MCF 10A (cell line): ENCODE measurements around the gene OR52I1. TPM values are rescaled to one million over a fixed set of nuclear protein-coding genes. Genes with fewer than 3 reads are reported as not detected.

ENCODE experiments used
- Bru-seq: library from RNA; stranded (reverse); fragments of 400-500 nt; gene quantifications from one replicate; lab custom pipeline; 2021; lab: Mats Ljungman, UMichigan
- BruChase-seq, 2 experiments: library from RNA; stranded (reverse); fragments of 400-500 nt; gene quantifications; one replicate each; lab custom pipeline; 2021; lab: Mats Ljungman, UMichigan
- BruUV-seq: library from RNA; stranded (reverse); fragments of 400-500 nt; replicated peaks from 2 replicates; lab custom pipeline; 2021; lab: Mats Ljungman, UMichigan
- CTCF ChIA-PET: fragments of 300-600 bp; sonication (Branson Sonifier 250); formaldehyde crosslinking; extraction: SDS; loops from one replicate; lab custom pipeline; 2021; ENCODE audit warnings: antibody characterized with exemption, inconsistent platforms; lab: Yijun Ruan, JAX
- POLR2A ChIA-PET: fragments of 300-600, 350-650 bp; sonication (Branson Sonifier 250); formaldehyde crosslinking; extraction: SDS; loops from one replicate; lab custom pipeline; 2020; ENCODE audit warnings: antibody characterized with exemption, inconsistent platforms; lab: Yijun Ruan, JAX
- DNase-seq: peaks from one replicate; pipeline ENCODE4 v3.0.0-alpha.2; 2018; ENCODE audit not compliant: unreplicated experiment
- H3K27ac Mint-ChIP-seq: one replicate; pipeline ENCODE4 v1.8.0; 2022; ENCODE audit warnings: mild to moderate bottlenecking, low read depth, mixed read lengths; ENCODE audit not compliant: unreplicated experiment
- H3K27me3 Mint-ChIP-seq: one replicate; pipeline ENCODE4 v1.8.0; 2022; ENCODE audit warnings: mixed read lengths; ENCODE audit not compliant: insufficient read depth, unreplicated experiment
- H3K36me3 Mint-ChIP-seq: one replicate; pipeline ENCODE4 v1.8.0; 2022; ENCODE audit warnings: mild to moderate bottlenecking, moderate library complexity, mixed read lengths; ENCODE audit not compliant: insufficient read depth, unreplicated experiment
- H3K4me1 Mint-ChIP-seq: one replicate; pipeline ENCODE4 v1.8.0; 2022; ENCODE audit warnings: mixed read lengths; ENCODE audit not compliant: insufficient read depth, unreplicated experiment
- H3K4me3 Mint-ChIP-seq: one replicate; pipeline ENCODE4 v1.8.0; 2022; ENCODE audit warnings: mild to moderate bottlenecking, moderate library complexity, mixed read lengths; ENCODE audit not compliant: unreplicated experiment
- H3K9me3 Mint-ChIP-seq: one replicate; pipeline ENCODE4 v1.8.0; 2022; ENCODE audit warnings: mixed read lengths; ENCODE audit not compliant: unreplicated experiment
- intact Hi-C: fragments of 100-400 bp; cut with micrococcal nuclease; formaldehyde crosslinking; loops from 2 replicates; pipeline ENCODE4 v1.14.1; 2022
- long read RNA-seq: library from polyadenylated mRNA; stranded (forward); transcript quantifications from one replicate; pipeline ENCODE4 v2.0.0, GENCODE V29; 2022
- total RNA-seq: library from RNA; stranded (reverse); gene quantifications from 2 replicates; pipeline ENCODE4 v1.2.3, GENCODE V29; 2022
- TF ChIP-seq, protein P1 (sequence below): fragments of 200-600 bp; IDR thresholded peaks from one replicate; pipeline ENCODE4 v1.8.0; 2022; ENCODE audit warnings: antibody characterized with exemption, mild to moderate bottlenecking; ENCODE audit not compliant: unreplicated experiment

The OR52I1 gene
- total RNA-seq: not detected in 2 replicates
- Bru-seq, nascent RNA: not detected
- BruChase-seq, experiment 1, labeled RNA remaining after a 6-hour chase: not detected
- BruChase-seq, experiment 2, labeled RNA remaining after a 2-hour chase: not detected
- long read RNA-seq: 0 reads

GRCh38 chr11:4593739-4594138 is at the start of gene OR52I1:
OR52I1 (plus strand) TSS chr11:4594039; CDS start chr11:4594039, 0 bp downstream.
- Mint-ChIP-seq H3K36me3 (peaks cover 7% of the 10 kb centered on the region), H3K27ac (no peak within 1 kb of the TSS), H3K27me3 (peaks cover 13% of the 10 kb centered on the region), H3K4me3 (no peak within 1 kb of the TSS), H3K9me3 (no peaks in the 10 kb centered on the region), H3K4me1 (no peaks in the 10 kb centered on the region)
- DNase-seq: no peak
- intact Hi-C loops: no loop called here
- TF ChIP-seq, protein P1, sequence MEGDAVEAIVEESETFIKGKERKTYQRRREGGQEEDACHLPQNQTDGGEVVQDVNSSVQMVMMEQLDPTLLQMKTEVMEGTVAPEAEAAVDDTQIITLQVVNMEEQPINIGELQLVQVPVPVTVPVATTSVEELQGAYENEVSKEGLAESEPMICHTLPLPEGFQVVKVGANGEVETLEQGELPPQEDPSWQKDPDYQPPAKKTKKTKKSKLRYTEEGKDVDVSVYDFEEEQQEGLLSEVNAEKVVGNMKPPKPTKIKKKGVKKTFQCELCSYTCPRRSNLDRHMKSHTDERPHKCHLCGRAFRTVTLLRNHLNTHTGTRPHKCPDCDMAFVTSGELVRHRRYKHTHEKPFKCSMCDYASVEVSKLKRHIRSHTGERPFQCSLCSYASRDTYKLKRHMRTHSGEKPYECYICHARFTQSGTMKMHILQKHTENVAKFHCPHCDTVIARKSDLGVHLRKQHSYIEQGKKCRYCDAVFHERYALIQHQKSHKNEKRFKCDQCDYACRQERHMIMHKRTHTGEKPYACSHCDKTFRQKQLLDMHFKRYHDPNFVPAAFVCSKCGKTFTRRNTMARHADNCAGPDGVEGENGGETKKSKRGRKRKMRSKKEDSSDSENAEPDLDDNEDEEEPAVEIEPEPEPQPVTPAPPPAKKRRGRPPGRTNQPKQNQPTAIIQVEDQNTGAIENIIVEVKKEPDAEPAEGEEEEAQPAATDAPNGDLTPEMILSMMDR: no peak
- ChIA-PET POLR2A (no interaction called here), CTCF (no interaction called here)
- BruUV-seq: no TSS peak

DNA sequence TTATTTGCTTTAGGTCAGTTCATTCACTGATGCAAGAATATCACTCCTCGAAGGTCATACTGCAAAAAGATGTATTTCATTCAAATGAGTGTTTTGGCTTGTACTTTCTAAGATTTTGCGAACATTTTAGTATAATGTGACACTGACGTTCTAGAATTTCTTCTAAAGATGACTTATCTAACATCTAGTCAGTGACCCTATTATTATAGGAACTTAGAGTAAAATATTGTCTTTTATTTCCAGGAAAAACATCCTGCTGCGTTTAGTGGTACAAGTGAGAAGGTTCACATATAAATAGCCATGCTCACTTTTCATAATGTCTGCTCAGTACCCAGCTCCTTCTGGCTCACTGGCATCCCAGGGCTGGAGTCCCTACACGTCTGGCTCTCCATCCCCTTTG is 48.9 kb upstream of the OR52I1 start, which contains the start of gene OR52M1:
OR52M1 (plus strand) TSS at position 301 of the 400 bp plus-strand sequence; CDS start at position 301, 0 bp downstream.
- TF ChIP-seq, protein P1: no peak
- no peak for DNase-seq
- Mint-ChIP-seq H3K27ac (no peak within 1 kb of the TSS), H3K4me3 (no peak within 1 kb of the TSS), H3K4me1 (peaks cover 10% of the 10 kb centered on the region), H3K9me3 (no peaks in the 10 kb centered on the region), H3K36me3 (no peaks in the 10 kb centered on the region), H3K27me3 (no peaks in the 10 kb centered on the region)
- POLR2A ChIA-PET: no interaction called here
- BruUV-seq: no TSS peak
- intact Hi-C loops: no loop called here
- CTCF ChIA-PET: interaction anchor here (0.6 to 8.4 kb wide), 2 partner anchors 360 to 672 kb away, joined by 3 to 183 read pairs; no protein-coding TSS in a partner anchor

DNA sequence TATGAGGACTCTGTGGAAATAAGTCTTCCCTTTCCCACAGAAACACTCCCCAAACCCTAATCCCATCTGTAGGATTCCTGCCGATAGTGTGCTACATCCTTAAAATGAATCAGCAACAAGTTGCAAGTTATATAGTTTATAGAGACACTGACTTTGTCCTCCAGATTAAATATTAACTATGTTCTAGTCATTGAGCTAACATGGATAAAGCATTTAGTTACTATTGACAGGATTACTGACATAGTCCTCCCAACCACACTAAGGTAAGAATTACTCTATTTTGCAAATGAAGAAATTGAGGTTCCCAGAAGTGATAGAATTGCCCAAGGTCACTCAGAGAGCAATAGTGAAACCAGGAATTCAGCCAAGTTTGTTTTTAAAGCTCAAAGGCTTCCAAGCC is 47.0 kb upstream of the OR52I1 start:
- TF ChIP-seq, protein P1: no peak
- Mint-ChIP-seq H3K4me3 (no peak overlapping the region), H3K27me3 (no peaks in the 10 kb centered on the region), H3K36me3 (no peaks in the 10 kb centered on the region), H3K4me1 (peaks cover 10% of the 10 kb centered on the region), H3K27ac (no peak overlapping the region), H3K9me3 (no peaks in the 10 kb centered on the region)
- ChIA-PET CTCF (interaction anchor here (0.7 to 2.6 kb wide), 3 partner anchors 24 to 364 kb away, joined by 3 to 21 read pairs (median 4); no protein-coding TSS in a partner anchor), POLR2A (no interaction called here)
- no peak for DNase-seq
- intact Hi-C loops: no loop called here
- no TSS peak for BruUV-seq

DNA sequence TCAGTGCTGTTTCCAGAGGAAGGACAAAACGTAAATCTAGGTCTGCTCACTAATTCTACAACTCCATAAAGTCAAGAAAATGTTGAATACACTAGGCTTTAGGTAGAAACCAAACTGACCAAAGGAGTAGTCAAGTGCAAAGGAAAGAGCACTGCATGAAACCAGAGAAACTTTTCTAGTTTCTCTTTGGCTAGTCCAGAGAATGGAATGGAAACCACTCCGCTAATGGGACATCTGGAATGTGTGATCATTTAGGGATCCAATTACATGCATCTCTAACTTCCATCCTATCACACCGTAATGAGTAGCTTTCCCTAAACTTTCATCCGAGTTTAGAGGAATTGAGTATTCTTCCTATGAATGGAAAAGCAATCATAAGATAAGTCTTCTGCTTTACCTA is 46.4 kb upstream of the OR52I1 start:
- H3K36me3 Mint-ChIP-seq: no peaks in the 10 kb centered on the region
- no peak overlapping the region for H3K4me3 Mint-ChIP-seq
- intact Hi-C loops: no loop called here
- POLR2A ChIA-PET: no interaction called here
- peaks cover 10% of the 10 kb centered on the region for H3K4me1 Mint-ChIP-seq
- no peak for DNase-seq
- no TSS peak for BruUV-seq
- TF ChIP-seq, protein P1: no peak
- H3K9me3 Mint-ChIP-seq: no peaks in the 10 kb centered on the region
- no peaks in the 10 kb centered on the region for H3K27me3 Mint-ChIP-seq
- CTCF ChIA-PET: interaction anchor here (0.6 to 2.6 kb wide), 4 partner anchors 23 to 365 kb away, joined by 3 to 21 read pairs (median 4); no protein-coding TSS in a partner anchor
- no peak overlapping the region for H3K27ac Mint-ChIP-seq
